Calu3 (cell line): ENCODE data around the gene TRIM65. TPM values are rescaled to one million over a fixed set of nuclear protein-coding genes. Genes with fewer than 3 reads are reported as not detected.

ENCODE experiments used
- BruUV-seq: library from RNA; stranded (reverse); fragments of 400-500 nt; replicated peaks from 2 replicates; lab custom pipeline; 2021; lab: Mats Ljungman, UMichigan
- CTCF ChIA-PET: fragments of 300-600 bp; sonication (Branson Sonifier 250); formaldehyde crosslinking; loops from one replicate; lab custom pipeline; 2022; ENCODE audit warnings: antibody characterized with exemption; lab: Charles Lee
- DNase-seq: peaks from one replicate; pipeline ENCODE4 v3.0.0; 2022
- H3K27ac Mint-ChIP-seq: one replicate; pipeline ENCODE4 v1.8.0; 2022; ENCODE audit warnings: mixed read lengths; ENCODE audit not compliant: unreplicated experiment
- H3K27me3 Mint-ChIP-seq: one replicate; pipeline ENCODE4 v1.8.0; 2022; ENCODE audit warnings: mixed read lengths; ENCODE audit not compliant: unreplicated experiment
- H3K36me3 Mint-ChIP-seq: one replicate; pipeline ENCODE4 v1.8.0; 2022; ENCODE audit warnings: mild to moderate bottlenecking, moderate library complexity, mixed read lengths; ENCODE audit not compliant: insufficient read depth, unreplicated experiment
- H3K4me1 Mint-ChIP-seq: one replicate; pipeline ENCODE4 v1.8.0; 2022; ENCODE audit warnings: mild to moderate bottlenecking, low read depth, mixed read lengths; ENCODE audit not compliant: unreplicated experiment
- H3K4me3 Mint-ChIP-seq: one replicate; pipeline ENCODE4 v1.8.0; 2022; ENCODE audit warnings: mild to moderate bottlenecking, low read depth, moderate library complexity, mixed read lengths; ENCODE audit not compliant: unreplicated experiment
- H3K9me3 Mint-ChIP-seq: one replicate; pipeline ENCODE4 v1.8.0; 2022; ENCODE audit warnings: low read depth, mixed read lengths; ENCODE audit not compliant: unreplicated experiment
- CTCF ChIP-seq: fragments of 200-600 bp; IDR thresholded peaks from one replicate; pipeline ENCODE4 v1.8.0; 2022; ENCODE audit warnings: antibody characterized with exemption; ENCODE audit not compliant: unreplicated experiment
- intact Hi-C: fragments of 100-400 bp; cut with micrococcal nuclease; formaldehyde crosslinking; loops from one replicate; pipeline ENCODE4 v1.10.0; 2022; ENCODE audit not compliant: unreplicated experiment
- total RNA-seq: library from RNA; stranded (reverse); gene quantifications from 2 replicates; pipeline ENCODE4 v1.2.3, GENCODE V29; 2022

TRIM65 gene
- total RNA-seq, 1 experiment from 2014 or later = 15.4 TPM

GRCh38 chr17:75921596-75921995 is 24.8 kb upstream of the TRIM65 start:
- BruUV-seq = no TSS peak
- CTCF ChIA-PET = no interaction called here

GRCh38 chr17:75920045-75920560 is 23.4 kb upstream of the TRIM65 start:
- H3K27me3 Mint-ChIP-seq = no peaks in the 10 kb centered on the region
- intact Hi-C loops = no loop called here
- no TSS peak for BruUV-seq
- no peaks in the 10 kb centered on the region for H3K4me1 Mint-ChIP-seq
- H3K4me3 Mint-ChIP-seq = no peak overlapping the region
- CTCF ChIA-PET = interaction anchor here (0.6 to 1.1 kb wide), 2 partner anchors 14 to 59 kb away, joined by 3 to 7 read pairs; partner anchors contain the start of genes ACOX1 and TEN1
- H3K27ac Mint-ChIP-seq = no peak overlapping the region
- no peak for TF ChIP-seq CTCF
- no peak for DNase-seq
- no peaks in the 10 kb centered on the region for H3K9me3 Mint-ChIP-seq
- H3K36me3 Mint-ChIP-seq = peaks cover 5% of the 10 kb centered on the region

More at GRCh38 chr17:75921596-75921995, 24.8 kb upstream of the TRIM65 start:
- intact Hi-C loops = no loop called here
- Mint-ChIP-seq H3K9me3 (no peaks in the 10 kb centered on the region), H3K4me3 (no peak overlapping the region), H3K27me3 (no peaks in the 10 kb centered on the region), H3K36me3 (peaks cover 5% of the 10 kb centered on the region), H3K27ac (no peak overlapping the region), H3K4me1 (no peaks in the 10 kb centered on the region)
- DNase-seq = no peak
- TF ChIP-seq CTCF = no peak

- intact Hi-C loops = no loop called here
- Mint-ChIP-seq H3K9me3 (no peaks in the 10 kb centered on the region), H3K4me3 (no peak overlapping the region), H3K36me3 (peaks cover 5% of the 10 kb centered on the region), H3K27ac (no peak overlapping the region), H3K4me1 (no peaks in the 10 kb centered on the region), H3K27me3 (no peaks in the 10 kb centered on the region)
- no peak for DNase-seq
- TF ChIP-seq CTCF = no peak
- no TSS peak for BruUV-seq
- CTCF ChIA-PET = interaction anchor here (0.6 kb wide), 1 partner anchor 15 kb away, joined by 7 read pairs; no protein-coding TSS in a partner anchor
These were observed 22.9 kb upstream of the TRIM65 start for GRCh38 chr17:75919611-75920010.

- DNase-seq = no peak
- TF ChIP-seq CTCF = no peak
- intact Hi-C loops = no loop called here
- Mint-ChIP-seq H3K4me3 (no peak overlapping the region), H3K36me3 (peaks cover 10% of the 10 kb centered on the region), H3K9me3 (no peaks in the 10 kb centered on the region), H3K27me3 (no peaks in the 10 kb centered on the region), H3K4me1 (no peaks in the 10 kb centered on the region), H3K27ac (no peak overlapping the region)
- CTCF ChIA-PET = no interaction called here
- BruUV-seq = no TSS peak
These were observed 21.2 kb upstream of the TRIM65 start for GRCh38 chr17:75917917-75918445.
